HFF-Myc (cell line): Measurements from ENCODE around the gene CALML4.
"Not testable (repeated sequence)": the region's sequence is repeated elsewhere in the genome, so short reads cannot be mapped to it uniquely, and the experiment has no call there.

ENCODE experiments used
- DNase-seq: peaks from one replicate; pipeline ENCODE4 v3.0.0-alpha.2; 2011; ENCODE audit warnings: low read depth; ENCODE audit errors: extremely low read depth
- H3K4me3 ChIP-seq: replicated peaks from 2 replicates; pipeline ENCODE4 v1.5.1; 2011; ENCODE audit warnings: low read depth, mild to moderate bottlenecking, control low read depth, low read length
- CTCF ChIP-seq: IDR thresholded peaks from 2 replicates; pipeline ENCODE4 v1.5.1; 2012; ENCODE audit warnings: mild to moderate bottlenecking, low read depth, low read length, control low read depth; ENCODE audit errors: missing control alignments

The CALML4 gene

GRCh38 chr15:68235022-68235421, 29.9 kb upstream of the CALML4 start:
- no peak overlapping the region for H3K4me3 ChIP-seq
- DNase-seq: no peak
- no peak for TF ChIP-seq CTCF

GRCh38 chr15:68234520-68234919, 29.4 kb upstream of the CALML4 start:
- DNase-seq, H3K4me3 ChIP-seq: not testable (repeated sequence)

GRCh38 chr15:68234060-68234459, 28.9 kb upstream of the CALML4 start:
- TF ChIP-seq CTCF: no peak
- no peak for DNase-seq
- H3K4me3 ChIP-seq: no peak overlapping the region

GRCh38 chr15:68232937-68233336, 27.8 kb upstream of the CALML4 start:
- TF ChIP-seq CTCF: no peak
- no peak for DNase-seq
- no peak overlapping the region for H3K4me3 ChIP-seq

- no peak for DNase-seq
- no peak for TF ChIP-seq CTCF
- H3K4me3 ChIP-seq: no peak overlapping the region
These were observed 27.3 kb upstream of the CALML4 start for GRCh38 chr15:68232449-68232848.

GRCh38 chr15:68231102-68231818, 26.1 kb upstream of the CALML4 start:
- TF ChIP-seq CTCF: no peak
- DNase-seq: no peak
- no peak overlapping the region for H3K4me3 ChIP-seq

GRCh38 chr15:68230157-68231100, 25.3 kb upstream of the CALML4 start:
- peak overlapping the region; percentile 93 for H3K4me3 ChIP-seq
- TF ChIP-seq CTCF: no peak
- DNase-seq: no peak
